Prostate gland (tissue), 2 donors: ENCODE results near the gene TMEM59L. TPM values are rescaled to one million over a fixed set of nuclear protein-coding genes. Genes with fewer than 3 reads are reported as not detected.

ENCODE experiments used
- DNase-seq: peaks from one replicate; pipeline ENCODE4 v3.0.0-alpha.2; 2019; ENCODE audit warnings: low spot score
- H3K27ac ChIP-seq, 2 donors: fragments of 200-600 bp; sonication (generic); 2 replicates each; pipeline ENCODE4 v1.5.1; 2017 to 2019
- H3K27me3 ChIP-seq: fragments of 200-600 bp; sonication (generic); replicated peaks from 2 replicates; pipeline ENCODE4 v1.5.1; 2019; ENCODE audit not compliant: insufficient read depth
- H3K36me3 ChIP-seq, 2 donors: fragments of 200-600 bp; sonication (generic); 1 replicate in 1 of 2; 2 replicates in 1 of 2; pipeline versions ENCODE4 v1.5.1 to v1.8.1; 2017 to 2019
- H3K4me1 ChIP-seq: fragments of 200-600 bp; sonication (generic); replicated peaks from 2 replicates; pipeline ENCODE4 v1.5.1; 2019
- H3K4me3 ChIP-seq, 2 donors: fragments of 200-600 bp; sonication (generic); 2 replicates each; pipeline ENCODE4 v1.5.1; 2017 to 2019
- H3K9me3 ChIP-seq: fragments of 200-600 bp; sonication (generic); 2 replicates; pipeline ENCODE4 v1.5.1; 2017
- CTCF ChIP-seq, 4 experiments: fragments of 200-600 bp in 2 of 4; fragments of 450-650 bp in 2 of 4; sonication (generic) in 2 of 4; IDR thresholded peaks; 1 replicate in 3 of 4; 2 replicates in 1 of 4; pipeline ENCODE4 v1.5.1; 2016 to 2019; ENCODE audit warnings: antibody characterized with exemption in 4 of 4, mild to moderate bottlenecking in 2 of 4, moderate library complexity in 2 of 4
- POLR2A ChIP-seq: fragments of 450-650 bp; IDR thresholded peaks from one replicate; pipeline ENCODE4 v1.6.1; 2016; ENCODE audit warnings: antibody characterized with exemption, mild to moderate bottlenecking
- POLR2AphosphoS5 ChIP-seq: sonication (generic); formaldehyde crosslinking; IDR thresholded peaks from one replicate; pipeline ENCODE4 v1.6.1; 2017; ENCODE audit warnings: antibody characterized with exemption
- WGBS: methylation state at CpG from one replicate; pipeline ENCODE4 v1.1.5; 2018; 5-methylcytosine and 5-hydroxymethylcytosine counted together
- intact Hi-C: fragments of 100-400 bp; cut with DNase I; formaldehyde crosslinking; loops from one replicate; pipeline ENCODE4 v1.14.2; 2022
- total RNA-seq, 2 donors: library from RNA; depleted of rRNA; stranded (reverse); fragments of >200 nt; gene quantifications; one replicate each; pipeline ENCODE4 v1.1.0, GENCODE V29; 2016

TMEM59L gene
- total RNA-seq, 2 donors from 2014 or later = 0.27 to 3.6 TPM

GRCh38 chr19:18667531-18668251 lies 55.0 kb downstream of the TMEM59L start:
- WGBS = 96% methylated on average over 54 of the region's 55 CpGs
- Histone ChIP-seq H3K27ac (no peak overlapping the region), H3K27me3 (no peaks in the 10 kb centered on the region), H3K4me3 (no peak overlapping the region), H3K36me3 (peaks cover 0 to 9% of the 10 kb centered on the region in 2 donors), H3K9me3 (no peaks in the 10 kb centered on the region), H3K4me1 (no peaks in the 10 kb centered on the region)
- no peak for DNase-seq
- intact Hi-C loops = no loop called here
- TF ChIP-seq POLR2A (no peak), CTCF (IDR thresholded peaks at IDR 0.05) (no peak), POLR2AphosphoS5 (no peak)

GRCh38 chr19:18668252-18668631 lies 55.6 kb downstream of the TMEM59L start:
- H3K4me3 ChIP-seq = no peak overlapping the region
- no peaks in the 10 kb centered on the region for H3K9me3 ChIP-seq
- DNase-seq = no peak
- no peaks in the 10 kb centered on the region for H3K27me3 ChIP-seq
- no peak overlapping the region for H3K27ac ChIP-seq
- TF ChIP-seq POLR2AphosphoS5 (no peak), CTCF (IDR thresholded peaks at IDR 0.05) (no peak), POLR2A (no peak)
- H3K4me1 ChIP-seq = no peaks in the 10 kb centered on the region
- intact Hi-C loops = no loop called here
- WGBS = 95% methylated on average over 38 of the region's 38 CpGs
- H3K36me3 ChIP-seq = peaks cover 0 to 9% of the 10 kb centered on the region in 2 donors

GRCh38 chr19:18668744-18669523 lies 56.3 kb downstream of the TMEM59L start:
- H3K27me3 ChIP-seq = no peaks in the 10 kb centered on the region
- no peak overlapping the region for H3K4me3 ChIP-seq
- no peak for DNase-seq
- WGBS = 95% methylated on average over 54 of the region's 58 CpGs
- H3K4me1 ChIP-seq = no peaks in the 10 kb centered on the region
- intact Hi-C loops = no loop called here
- H3K9me3 ChIP-seq = no peaks in the 10 kb centered on the region
- TF ChIP-seq CTCF (IDR thresholded peaks at IDR 0.05) (no peak), POLR2A (no peak), POLR2AphosphoS5 (no peak)
- H3K27ac ChIP-seq = no peak overlapping the region
- H3K36me3 ChIP-seq = peaks cover 0 to 9% of the 10 kb centered on the region in 2 donors

GRCh38 chr19:18669524-18669817 lies 56.8 kb downstream of the TMEM59L start:
- H3K27ac ChIP-seq = no peak overlapping the region
- peaks cover 0 to 9% of the 10 kb centered on the region in 2 donors for H3K36me3 ChIP-seq
- no peak for DNase-seq
- no peak overlapping the region for H3K4me3 ChIP-seq
- intact Hi-C loops = no loop called here
- no peaks in the 10 kb centered on the region for H3K27me3 ChIP-seq
- no peaks in the 10 kb centered on the region for H3K4me1 ChIP-seq
- no peak for TF ChIP-seq POLR2A
- no peak for TF ChIP-seq POLR2AphosphoS5
- no peak for TF ChIP-seq CTCF (IDR thresholded peaks at IDR 0.05)
- 89% methylated on average over 12 of the region's 12 CpGs for whole genome bisulfite sequencing
- no peaks in the 10 kb centered on the region for H3K9me3 ChIP-seq

- H3K9me3 ChIP-seq = no peaks in the 10 kb centered on the region
- no peaks in the 10 kb centered on the region for H3K4me1 ChIP-seq
- peaks cover 0 to 9% of the 10 kb centered on the region in 2 donors for H3K36me3 ChIP-seq
- DNase-seq = no peak
- no peak overlapping the region for H3K27ac ChIP-seq
- TF ChIP-seq POLR2AphosphoS5 = no peak
- TF ChIP-seq CTCF (IDR thresholded peaks at IDR 0.05) = no peak
- no peak for TF ChIP-seq POLR2A
- H3K27me3 ChIP-seq = no peaks in the 10 kb centered on the region
- WGBS = 77% methylated on average over 11 of the region's 11 CpGs
- intact Hi-C loops = loop anchor here (5.0 to 10.0 kb wide), 2 partner anchors 73 to 225 kb away; no protein-coding TSS in a partner anchor
- H3K4me3 ChIP-seq = no peak overlapping the region
Observed at GRCh38 chr19:18669883-18670282, 57.2 kb downstream of the TMEM59L start.
